GM19238 (cell line): Measurements from ENCODE around the gene EEF1AKMT1.
"Not testable (repeated sequence)": the region's sequence is repeated elsewhere in the genome, so short reads cannot be mapped to it uniquely, and the experiment has no call there.

Experiments
- DNase-seq: peaks from one replicate; pipeline ENCODE4 v3.0.0; 2011; ENCODE audit warnings: low spot score; ENCODE audit not compliant: insufficient read length

The EEF1AKMT1 gene

GRCh38 chr13:20778311-20778710, 4.5 kb upstream of the EEF1AKMT1 start:
- no peak for DNase-seq

DNA sequence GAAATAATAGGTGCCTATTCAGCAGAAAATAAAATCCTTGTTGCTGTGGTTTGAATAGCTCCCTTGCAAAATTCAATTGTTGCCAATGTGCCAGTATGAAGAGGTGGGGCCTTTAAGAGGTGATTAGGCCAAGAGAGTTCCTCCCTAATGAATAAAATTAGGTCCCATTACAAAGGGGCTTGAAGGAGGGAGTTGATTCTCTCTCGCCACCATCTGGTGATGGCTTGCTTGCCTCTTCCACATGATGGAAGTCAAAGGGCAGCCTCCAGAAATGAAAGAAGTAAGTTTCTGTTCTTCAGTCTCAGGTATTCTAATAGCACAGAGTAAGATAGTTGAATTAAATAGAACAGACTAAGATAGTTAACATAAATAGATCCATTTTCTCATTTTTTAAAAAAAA, 3.0 kb upstream of the EEF1AKMT1 start:
- DNase-seq = no peak

GRCh38 chr13:20775961-20776360, 2.2 kb upstream of the EEF1AKMT1 start:
- DNase-seq = no peak

- no peak for DNase-seq
These were observed 985 bp upstream of the EEF1AKMT1 start for GRCh38 chr13:20774746-20775145.

DNA sequence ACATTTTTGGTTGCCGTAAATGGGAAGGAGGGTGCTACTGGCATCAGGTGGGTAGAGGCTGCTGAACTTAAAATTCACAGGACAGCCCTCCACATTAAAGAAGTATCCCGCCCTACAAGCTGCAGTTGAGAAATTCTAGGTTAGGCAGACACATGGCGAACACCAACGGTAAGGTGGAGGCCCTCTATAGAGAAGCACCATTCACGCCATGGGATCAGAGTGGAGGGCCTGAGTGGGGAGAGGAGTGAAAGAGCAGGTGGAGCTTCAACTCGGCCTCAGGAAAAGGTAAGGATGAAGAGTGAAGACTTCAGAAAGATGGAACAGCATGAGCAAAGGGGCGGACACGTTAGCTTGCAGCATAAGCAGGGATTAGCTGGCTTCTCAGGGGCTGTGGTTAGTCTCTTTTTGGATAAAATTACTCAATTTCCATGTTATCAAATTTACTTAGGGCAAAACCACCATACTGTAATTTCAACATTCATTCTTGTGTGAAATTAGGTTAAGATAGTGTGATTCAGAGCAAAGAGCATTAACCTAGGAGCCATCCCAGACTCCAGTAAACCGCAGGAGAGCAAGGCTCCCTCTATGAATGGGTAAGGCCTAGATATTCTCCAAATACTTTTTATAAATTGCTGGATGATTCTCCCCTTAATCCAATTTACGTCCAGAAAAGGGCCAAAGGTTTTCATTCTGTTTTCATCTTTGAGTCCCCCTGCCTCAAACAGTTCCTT, 1.2 kb downstream of the EEF1AKMT1 start:
- DNase-seq = no peak

DNA sequence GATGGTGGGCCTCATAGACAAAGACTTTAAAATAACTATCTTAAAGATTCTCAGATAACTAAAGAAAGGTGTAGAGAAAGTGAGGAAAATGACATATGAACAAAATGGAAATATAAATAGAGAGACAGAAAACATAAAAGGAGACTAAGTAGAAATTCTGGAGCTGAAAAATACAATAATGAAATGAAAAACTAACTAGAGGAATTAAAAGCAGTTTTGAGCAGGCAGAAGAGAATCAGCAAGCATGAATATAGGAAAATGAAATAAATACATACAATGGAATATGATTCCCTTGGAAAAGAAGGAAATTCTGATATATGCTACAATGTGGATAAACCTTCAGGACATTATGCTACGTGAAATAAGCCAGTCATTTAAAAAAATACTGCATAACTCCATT, 3.9 kb downstream of the EEF1AKMT1 start:
- DNase-seq = no peak

- DNase-seq = no peak
These were observed 4.7 kb downstream of the EEF1AKMT1 start for GRCh38 chr13:20769091-20769490.

DNA sequence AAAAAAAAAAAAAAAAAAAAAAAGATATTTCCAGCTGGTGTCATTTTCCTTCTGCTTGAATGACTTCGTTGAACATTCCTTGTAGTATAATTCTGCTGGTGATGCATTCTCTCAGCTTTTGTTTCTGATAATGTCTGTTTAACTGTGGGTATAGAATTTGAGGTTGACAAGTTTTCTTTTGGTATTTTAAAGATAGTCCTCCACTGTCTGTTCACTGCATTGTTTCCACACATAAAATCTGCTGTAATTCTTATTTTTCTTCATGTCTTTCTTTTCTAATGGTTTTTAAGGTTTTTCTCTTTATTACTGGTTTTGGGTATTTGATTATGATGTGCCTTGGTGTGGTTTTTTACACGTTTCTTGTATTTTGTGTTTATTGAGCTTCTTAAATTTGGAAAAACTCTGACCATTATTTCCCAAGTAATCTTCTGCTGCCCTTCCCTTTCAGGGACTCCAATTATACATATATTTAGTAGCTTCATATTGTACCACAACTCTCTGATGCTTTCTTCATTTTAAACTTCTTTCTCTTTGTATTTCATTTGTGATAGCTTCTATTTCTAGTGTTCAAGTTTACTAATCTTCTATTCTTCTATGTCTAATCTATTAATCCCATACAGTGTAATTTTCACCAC, 6.3 kb downstream of the EEF1AKMT1 start:
- no peak for DNase-seq

DNA sequence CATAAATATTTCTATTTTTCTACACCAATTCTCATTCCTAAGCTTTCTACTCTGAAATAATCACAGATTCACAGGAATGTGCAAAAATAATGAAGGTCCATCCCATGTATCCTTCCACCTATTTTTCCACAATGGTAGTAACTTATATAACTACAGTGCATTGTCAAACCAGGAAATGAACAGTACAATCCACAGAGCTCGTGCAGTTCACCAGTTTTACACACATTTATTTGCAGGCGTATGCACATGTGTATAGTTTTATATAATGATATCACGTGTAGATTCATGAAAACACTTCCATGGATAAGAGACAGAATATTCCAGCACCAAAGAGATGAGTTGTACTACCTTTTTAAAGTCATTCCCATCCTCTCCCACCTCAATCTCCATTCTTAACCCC, 12.9 kb downstream of the EEF1AKMT1 start:
- no peak for DNase-seq

- no peak for DNase-seq
These were observed 19.8 kb downstream of the EEF1AKMT1 start for GRCh38 chr13:20754009-20754408.

DNA sequence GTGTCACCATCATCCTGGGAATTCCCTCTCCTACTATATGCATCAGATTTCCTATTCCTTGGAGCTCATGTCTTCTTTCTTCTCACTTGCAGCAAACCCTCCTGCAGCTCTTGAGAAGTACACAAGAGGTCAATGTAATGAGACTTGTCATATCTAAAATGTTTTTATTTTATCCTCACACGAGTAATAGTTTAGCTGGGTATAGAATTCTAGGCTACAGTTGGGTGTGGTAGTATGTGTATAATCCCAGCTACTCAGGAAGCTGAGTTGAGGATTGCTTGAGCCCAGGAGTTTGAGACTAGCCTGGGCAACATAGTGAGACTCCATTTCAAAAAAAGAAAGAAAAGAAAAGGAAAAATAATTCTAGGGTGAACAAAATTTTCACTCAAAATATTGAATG, 24.4 kb downstream of the EEF1AKMT1 start:
- DNase-seq = no peak

GRCh38 chr13:20743830-20744404, 29.8 kb downstream of the EEF1AKMT1 start:
- DNase-seq = not testable (repeated sequence)

DNA sequence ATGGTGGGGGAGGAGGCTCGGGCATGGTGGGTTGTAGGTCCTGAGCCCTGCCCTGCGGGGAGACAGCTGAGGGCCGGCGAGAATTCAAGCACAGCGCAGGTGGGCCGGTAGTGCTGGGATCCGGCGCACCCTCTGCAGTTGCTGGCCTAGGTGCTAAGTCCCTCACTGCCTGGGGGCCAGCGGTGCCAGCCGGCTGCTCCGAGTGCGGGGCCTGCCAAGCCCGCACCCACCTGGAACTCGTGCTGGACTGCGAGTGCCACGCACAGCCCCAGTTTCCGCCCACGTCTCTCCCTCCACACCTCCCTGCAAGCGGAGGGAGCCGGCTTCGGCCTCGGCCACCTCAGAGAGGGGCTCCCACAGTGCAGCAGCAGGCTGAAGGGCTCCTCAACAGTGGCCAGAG, 33.7 kb downstream of the EEF1AKMT1 start:
- DNase-seq = no peak

- DNase-seq = no peak
These were observed 35.1 kb downstream of the EEF1AKMT1 start for GRCh38 chr13:20738616-20739015.

GRCh38 chr13:20729633-20730585, 43.9 kb downstream of the EEF1AKMT1 start:
- DNase-seq = no peak

GRCh38 chr13:20728579-20729311, 45.0 kb downstream of the EEF1AKMT1 start:
- no peak for DNase-seq

- no peak for DNase-seq
These were observed 45.9 kb downstream of the EEF1AKMT1 start for GRCh38 chr13:20727856-20728255.

GRCh38 chr13:20721454-20722357, 52.1 kb downstream of the EEF1AKMT1 start:
- DNase-seq = no peak

DNA sequence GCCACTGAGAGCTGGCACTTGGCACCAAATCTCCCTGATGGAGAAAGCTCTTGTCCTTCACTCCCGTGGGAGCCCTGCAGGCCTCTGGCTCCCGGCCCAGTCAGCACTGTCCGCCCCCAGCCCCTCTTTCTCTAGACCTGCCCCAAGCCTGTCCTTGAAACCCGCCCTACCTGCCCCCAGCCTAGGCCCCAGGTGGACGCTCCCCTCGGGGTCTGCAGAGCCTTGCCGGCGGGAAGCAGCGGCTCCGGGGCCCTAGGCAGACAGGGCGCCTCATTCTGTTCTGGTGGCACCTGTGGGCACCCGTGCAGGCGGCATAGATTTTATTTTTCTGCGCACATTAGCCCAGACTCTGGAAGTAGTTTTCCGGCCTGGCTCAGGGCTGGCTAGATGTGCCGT, 52.7 kb downstream of the EEF1AKMT1 start:
- no peak for DNase-seq

GRCh38 chr13:20720499-20720898, 53.3 kb downstream of the EEF1AKMT1 start:
- no peak for DNase-seq
